Mesenchymal stem cell (in vitro differentiated cells and primary cell): ENCODE measurements around the gene DOK5.

Experiments used
- DNase-seq: peaks from one replicate; pipeline ENCODE4 v3.0.0-alpha.2; 2013
- H2AFZ ChIP-seq: one replicate; pipeline ENCODE4 v1.6.1; 2013; ENCODE audit warnings: low read depth, mild to moderate bottlenecking, control low read depth, inconsistent platforms, low read length, moderate library complexity
- H2AK5ac ChIP-seq: 2 replicates; pipeline ENCODE4 v1.6.1; 2013; ENCODE audit warnings: low read length, moderate library complexity, mild to moderate bottlenecking, inconsistent platforms; ENCODE audit not compliant: severe bottlenecking
- H2BK120ac ChIP-seq: one replicate; pipeline ENCODE4 v1.6.1; 2013; ENCODE audit warnings: low read depth, mild to moderate bottlenecking, inconsistent platforms, low read length, moderate library complexity
- H2BK12ac ChIP-seq, 2 experiments: one replicate each; pipeline ENCODE4 v1.6.1; 2013; ENCODE audit warnings: inconsistent platforms in 2 of 2, low read length in 2 of 2, mild to moderate bottlenecking in 2 of 2, moderate library complexity in 2 of 2, control low read depth in 1 of 2
- H2BK15ac ChIP-seq: one replicate; pipeline ENCODE4 v1.6.1; 2013; ENCODE audit warnings: mild to moderate bottlenecking, low read depth, inconsistent platforms; ENCODE audit not compliant: poor library complexity, severe bottlenecking
- H2BK5ac ChIP-seq: 2 replicates; pipeline ENCODE4 v1.6.1; 2013; ENCODE audit warnings: low read depth, mild to moderate bottlenecking, low read length, control low read depth, inconsistent platforms; ENCODE audit not compliant: poor library complexity, severe bottlenecking
- H3K14ac ChIP-seq, 2 experiments: one replicate each; pipeline ENCODE4 v1.6.1; 2013; ENCODE audit warnings: inconsistent platforms in 2 of 2, low read length in 2 of 2, control low read depth in 1 of 2, mild to moderate bottlenecking in 1 of 2, moderate library complexity in 1 of 2
- H3K18ac ChIP-seq, 2 experiments: one replicate each; pipeline ENCODE4 v1.6.1; 2013; ENCODE audit warnings: inconsistent platforms in 2 of 2, low read length in 2 of 2, control low read depth in 1 of 2, low read depth in 1 of 2, mild to moderate bottlenecking in 1 of 2
- H3K23ac ChIP-seq, 2 experiments: one replicate each; pipeline ENCODE4 v1.6.1; 2013; ENCODE audit warnings: inconsistent platforms in 2 of 2, low read length in 2 of 2, mild to moderate bottlenecking in 2 of 2, moderate library complexity in 2 of 2, control low read depth in 1 of 2
- H3K27ac ChIP-seq: 2 replicates; pipeline ENCODE4 v1.5.1; 2013; ENCODE audit warnings: mild to moderate bottlenecking, moderate library complexity, low read length, control low read depth, inconsistent platforms; ENCODE audit not compliant: poor library complexity, severe bottlenecking
- H3K27me3 ChIP-seq, 2 experiments: 2 replicates each; pipeline versions ENCODE4 v1.6.1 to v1.7.0; 2013; ENCODE audit warnings: low read length in 2 of 2, mild to moderate bottlenecking in 2 of 2, moderate library complexity in 2 of 2, control low read depth in 1 of 2, inconsistent platforms in 1 of 2; ENCODE audit not compliant: control insufficient read depth in 1 of 2, insufficient read depth in 1 of 2
- H3K36me3 ChIP-seq, 2 experiments: 2 replicates each; pipeline versions ENCODE4 v1.6.1 to v1.7.0; 2013; ENCODE audit warnings: low read length in 2 of 2, control low read depth in 1 of 2, inconsistent platforms in 1 of 2, low read depth in 1 of 2, mild to moderate bottlenecking in 1 of 2; ENCODE audit not compliant: insufficient read depth in 2 of 2, control insufficient read depth in 1 of 2
- H3K4ac ChIP-seq, 2 experiments: one replicate each; pipeline ENCODE4 v1.6.1; 2013; ENCODE audit warnings: inconsistent platforms in 2 of 2, low read length in 2 of 2, mild to moderate bottlenecking in 2 of 2, moderate library complexity in 2 of 2, control low read depth in 1 of 2, low read depth in 1 of 2
- H3K4me1 ChIP-seq: 2 replicates; pipeline ENCODE4 v1.6.1; 2013; ENCODE audit warnings: low read depth, low read length, control low read depth; ENCODE audit not compliant: control insufficient read depth, insufficient read depth
- H3K4me2 ChIP-seq: 2 replicates; pipeline ENCODE4 v1.6.1; 2013; ENCODE audit warnings: low read length, mild to moderate bottlenecking, inconsistent platforms; ENCODE audit not compliant: poor library complexity, severe bottlenecking
- H3K4me3 ChIP-seq, 2 experiments: 2 replicates each; pipeline versions ENCODE4 v1.5.1 to v1.7.0; 2013; ENCODE audit warnings: low read length in 2 of 2, mild to moderate bottlenecking in 2 of 2, control low read depth in 1 of 2, low read depth in 1 of 2; ENCODE audit not compliant: insufficient read depth in 1 of 2
- H3K79me1 ChIP-seq: replicated peaks from 2 replicates; pipeline ENCODE4 v1.6.1; 2013; ENCODE audit warnings: mild to moderate bottlenecking, control low read depth, low read length, inconsistent platforms; ENCODE audit not compliant: poor library complexity, severe bottlenecking
- H3K9ac ChIP-seq: 2 replicates; pipeline ENCODE4 v1.7.0; 2013; ENCODE audit warnings: mild to moderate bottlenecking, low read length, moderate library complexity
- H3K9me3 ChIP-seq: 2 replicates; pipeline ENCODE4 v1.7.0; 2013; ENCODE audit warnings: mild to moderate bottlenecking, low read length; ENCODE audit not compliant: control insufficient read depth
- H4K8ac ChIP-seq: one replicate; pipeline ENCODE4 v1.6.1; 2013; ENCODE audit warnings: inconsistent platforms, mild to moderate bottlenecking, low read length, moderate library complexity
- H4K91ac ChIP-seq: one replicate; pipeline ENCODE4 v1.6.1; 2013; ENCODE audit warnings: mild to moderate bottlenecking, low read length, inconsistent platforms
- WGBS: methylation state at CpG from one replicate; pipeline ENCODE4 v1.1.7; 2013; ENCODE audit warnings: mixed read lengths; 5-methylcytosine and 5-hydroxymethylcytosine counted together

The DOK5 gene

DNA sequence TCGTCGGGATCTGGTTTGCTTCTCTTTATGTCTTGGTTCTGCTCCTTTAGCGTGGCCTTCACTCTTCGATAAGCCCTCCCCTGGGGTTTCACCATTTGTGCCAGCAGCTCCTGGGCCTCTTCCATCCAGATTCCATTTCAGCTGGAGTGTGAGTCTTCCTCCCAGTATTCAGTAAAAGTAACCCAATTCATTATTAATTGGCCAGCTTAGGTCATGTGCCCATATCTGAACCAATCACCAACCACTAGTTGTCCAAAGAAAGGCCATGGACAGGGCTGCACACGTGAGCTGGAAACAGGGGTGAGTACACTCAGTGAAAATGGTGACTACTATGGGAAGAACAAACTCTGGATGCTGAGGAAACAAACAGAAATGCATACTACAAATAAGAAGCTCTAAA is 2.8 kb upstream of the DOK5 start:
- H3K14ac ChIP-seq, result no peak overlapping the region
- no peaks in the 10 kb centered on the region for H3K79me1 ChIP-seq
- no peak overlapping the region for H2BK120ac ChIP-seq
- peaks cover 12% of the 10 kb centered on the region for H3K4me1 ChIP-seq
- no peak overlapping the region for H3K4me3 ChIP-seq
- no peaks in the 10 kb centered on the region for H3K36me3 ChIP-seq
- no peak overlapping the region for H2BK12ac ChIP-seq
- H3K27ac ChIP-seq, result no peak overlapping the region
- H2AK5ac ChIP-seq, result no peak overlapping the region
- no peak overlapping the region for H2AFZ ChIP-seq
- no peak overlapping the region for H2BK5ac ChIP-seq
- no peak overlapping the region for H4K8ac ChIP-seq
- H4K91ac ChIP-seq, result no peak overlapping the region
- no peaks in the 10 kb centered on the region for H3K9me3 ChIP-seq
- no peak for DNase-seq
- H3K9ac ChIP-seq, result no peak overlapping the region
- no peak overlapping the region for H3K4ac ChIP-seq
- H2BK15ac ChIP-seq, result no peak overlapping the region
- H3K4me2 ChIP-seq, result no peak overlapping the region
- WGBS, result 87% methylated on average over 4 of the region's 5 CpGs
- no peak overlapping the region for H3K18ac ChIP-seq
- H3K27me3 ChIP-seq, result peaks cover 0 to 35% of the 10 kb centered on the region in 2 experiments
- no peak overlapping the region for H3K23ac ChIP-seq

DNA sequence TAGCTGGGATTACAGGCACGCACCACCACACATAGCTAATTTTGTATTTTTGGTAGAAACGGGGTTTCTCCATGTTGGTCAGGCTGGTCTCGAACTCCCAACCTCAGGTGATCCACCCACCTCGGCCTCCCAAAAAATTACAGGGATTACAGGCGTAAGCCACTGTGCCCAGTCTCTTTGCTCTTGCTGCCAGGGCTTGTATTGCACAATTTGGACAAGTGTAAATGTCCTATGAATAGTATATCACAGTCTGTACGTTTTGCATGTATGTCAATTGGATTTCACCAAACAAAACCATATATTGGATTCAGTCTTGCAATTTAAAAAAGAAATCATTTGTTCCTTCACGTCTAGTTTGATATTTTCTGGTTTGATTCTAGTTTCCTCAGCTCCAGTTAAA is 2.1 kb upstream of the DOK5 start:
- H3K4me1 ChIP-seq, result peaks cover 12% of the 10 kb centered on the region
- no peak overlapping the region for H3K14ac ChIP-seq
- no peak overlapping the region for H3K4ac ChIP-seq
- no peak overlapping the region for H4K91ac ChIP-seq
- no peaks in the 10 kb centered on the region for H3K9me3 ChIP-seq
- H2BK120ac ChIP-seq, result no peak overlapping the region
- H2BK5ac ChIP-seq, result no peak overlapping the region
- H3K18ac ChIP-seq, result no peak overlapping the region
- H3K9ac ChIP-seq, result no peak overlapping the region
- H3K23ac ChIP-seq, result no peak overlapping the region
- H3K36me3 ChIP-seq, result no peaks in the 10 kb centered on the region
- H2AK5ac ChIP-seq, result no peak overlapping the region
- no peak overlapping the region for H2AFZ ChIP-seq
- H4K8ac ChIP-seq, result no peak overlapping the region
- no peak overlapping the region for H3K4me2 ChIP-seq
- 74% methylated on average over 4 of the region's 7 CpGs for WGBS
- no peaks in the 10 kb centered on the region for H3K79me1 ChIP-seq
- H3K4me3 ChIP-seq, result no peak overlapping the region
- no peak overlapping the region for H3K27ac ChIP-seq
- H3K27me3 ChIP-seq, result peaks cover 0 to 35% of the 10 kb centered on the region in 2 experiments
- no peak for DNase-seq
- no peak overlapping the region for H2BK15ac ChIP-seq
- H2BK12ac ChIP-seq, result no peak overlapping the region

DNA sequence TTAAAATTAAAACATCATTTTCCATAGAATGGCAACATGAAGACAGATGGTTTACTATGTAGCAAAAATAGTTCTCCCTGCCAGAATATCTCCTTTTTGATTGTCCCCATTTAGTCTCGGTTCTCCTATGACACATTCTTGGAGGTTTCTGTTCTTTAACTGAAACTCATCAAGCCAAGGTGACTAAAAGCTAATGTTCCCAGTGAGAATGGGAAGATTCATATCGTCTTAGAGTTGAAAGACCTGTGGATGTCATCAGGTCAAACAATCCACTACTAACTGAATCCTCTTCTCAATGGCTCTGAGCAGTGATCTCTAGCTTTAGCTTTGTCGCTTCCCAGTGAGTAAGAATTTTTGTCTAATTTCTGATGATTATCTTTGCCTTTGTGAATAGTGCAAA is 1.3 kb upstream of the DOK5 start:
- H3K18ac ChIP-seq, result no peak overlapping the region
- H2BK5ac ChIP-seq, result no peak overlapping the region
- no peak overlapping the region for H3K4me3 ChIP-seq
- no peak overlapping the region for H3K27ac ChIP-seq
- H2AK5ac ChIP-seq, result no peak overlapping the region
- H3K9ac ChIP-seq, result no peak overlapping the region
- H3K79me1 ChIP-seq, result no peaks in the 10 kb centered on the region
- H2AFZ ChIP-seq, result no peak overlapping the region
- no peaks in the 10 kb centered on the region for H3K36me3 ChIP-seq
- no peak overlapping the region for H3K14ac ChIP-seq
- H2BK12ac ChIP-seq, result no peak overlapping the region
- H3K23ac ChIP-seq, result no peak overlapping the region
- H3K27me3 ChIP-seq, result peaks cover 0 to 35% of the 10 kb centered on the region in 2 experiments
- no peak overlapping the region for H3K4me2 ChIP-seq
- no peak overlapping the region for H2BK120ac ChIP-seq
- no peak for DNase-seq
- peaks cover 12% of the 10 kb centered on the region for H3K4me1 ChIP-seq
- WGBS, result 100% methylated on average over 1 of the region's 3 CpGs
- H3K4ac ChIP-seq, result no peak overlapping the region
- no peaks in the 10 kb centered on the region for H3K9me3 ChIP-seq
- no peak overlapping the region for H2BK15ac ChIP-seq
- H4K8ac ChIP-seq, result no peak overlapping the region
- no peak overlapping the region for H4K91ac ChIP-seq

DNA sequence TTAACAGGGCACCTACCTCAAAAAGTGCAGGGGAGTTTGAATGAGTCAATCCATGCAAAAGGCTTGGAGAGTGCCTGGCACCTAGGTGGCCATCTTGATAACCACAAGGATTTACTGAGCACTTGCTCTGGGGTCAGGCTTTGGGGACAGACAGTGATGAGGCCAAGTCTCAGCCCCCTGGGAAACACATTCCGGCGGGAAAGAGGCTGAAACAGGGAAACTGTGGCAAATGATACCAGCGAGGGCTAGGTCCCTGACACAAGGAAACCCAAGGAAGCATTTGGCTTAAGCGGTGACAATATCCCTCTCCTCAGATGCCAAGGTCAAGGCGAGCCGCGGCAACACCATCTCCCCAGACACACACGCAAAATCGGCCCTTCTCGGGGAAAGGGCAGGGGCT is 527 bp upstream of the DOK5 start:
- Histone ChIP-seq H3K4me3 (peak overlapping the region in 1 of 2 experiments; percentile 96), H2BK120ac (no peak overlapping the region), H3K18ac (no peak overlapping the region), H2AK5ac (no peak overlapping the region), H3K27me3 (peaks cover 0 to 35% of the 10 kb centered on the region in 2 experiments), H3K14ac (no peak overlapping the region), H3K23ac (no peak overlapping the region), H2AFZ (no peak overlapping the region), H2BK5ac (no peak overlapping the region), H2BK12ac (no peak overlapping the region), H3K79me1 (no peaks in the 10 kb centered on the region), H4K8ac (no peak overlapping the region), H2BK15ac (no peak overlapping the region), H4K91ac (no peak overlapping the region), H3K36me3 (no peaks in the 10 kb centered on the region), H3K27ac (no peak overlapping the region), H3K4ac (no peak overlapping the region), H3K9me3 (no peaks in the 10 kb centered on the region), H3K4me1 (peaks cover 12% of the 10 kb centered on the region), H3K9ac (peak overlapping the region; percentile 7), H3K4me2 (no peak overlapping the region)
- WGBS, result 0% methylated on average over 2 of the region's 10 CpGs
- no peak for DNase-seq
